Hippocampal formation (tissue), 2 donors: ENCODE data around the gene RPL41.
"Not testable (repeated sequence)": the region's sequence is repeated elsewhere in the genome, so short reads cannot be mapped to it uniquely, and the experiment has no call there.

ENCODE experiments used
- DNase-seq, 2 donors: peaks; one replicate each; lab custom pipeline; 2025; lab: John Stamatoyannopoulos, UW

RPL41 gene

GRCh38 chr12:56116267-56117081 lies at the start of gene RPL41:
Gene RPL41, plus strand, starts transcription at chr12:56116633.
- peak; percentile 90 to 96 for DNase-seq

GRCh38 chr12:56071648-56072047 lies 44.8 kb upstream of the RPL41 start:
- DNase-seq, result no peak

- DNase-seq, result no peak
These were observed 42.0 kb upstream of the RPL41 start for GRCh38 chr12:56074396-56074795.

GRCh38 chr12:56077966-56078365 lies 38.5 kb upstream of the RPL41 start:
- DNase-seq, result not testable (repeated sequence)

GRCh38 chr12:56078427-56078826 lies 38.0 kb upstream of the RPL41 start:
- no peak for DNase-seq

- peak; percentile 40 to 83 for DNase-seq
These were observed 37.3 kb upstream of the RPL41 start for GRCh38 chr12:56078931-56079722.

GRCh38 chr12:56079723-56080555 lies 36.5 kb upstream of the RPL41 start, which contains the start of gene ERBB3:
Gene ERBB3, plus strand, starts transcription at chr12:56080165. Its CDS starts 136 bp downstream, at chr12:56080301.
- DNase-seq, result peak; percentile 67 to 72

GRCh38 chr12:56080556-56081138 lies 35.8 kb upstream of the RPL41 start:
- DNase-seq, result peak in 1 of 2 donors; percentile 8

- peak; percentile 52 to 75 for DNase-seq
These were observed 34.8 kb upstream of the RPL41 start for GRCh38 chr12:56081393-56082347.

- DNase-seq, result peak in 1 of 2 donors; percentile 28
These were observed 34.1 kb upstream of the RPL41 start for GRCh38 chr12:56082382-56082781.

GRCh38 chr12:56082967-56083366 lies 33.5 kb upstream of the RPL41 start:
- peak; percentile 90 to 95 for DNase-seq

GRCh38 chr12:56084958-56085543 lies 31.4 kb upstream of the RPL41 start:
- DNase-seq, result no peak

GRCh38 chr12:56086096-56086495 lies 30.3 kb upstream of the RPL41 start:
- DNase-seq, result no peak

GRCh38 chr12:56086608-56087007 lies 29.8 kb upstream of the RPL41 start:
- no peak for DNase-seq

GRCh38 chr12:56087220-56087619 lies 29.2 kb upstream of the RPL41 start:
- DNase-seq, result peak in 1 of 2 donors; percentile 35

GRCh38 chr12:56097738-56098137 lies 18.7 kb upstream of the RPL41 start:
- DNase-seq, result no peak

GRCh38 chr12:56098592-56098991 lies 17.8 kb upstream of the RPL41 start:
- DNase-seq, result no peak

- no peak for DNase-seq
These were observed 16.6 kb upstream of the RPL41 start for GRCh38 chr12:56099787-56100186.

- no peak for DNase-seq
These were observed 15.4 kb upstream of the RPL41 start for GRCh38 chr12:56101045-56101444.

- no peak for DNase-seq
These were observed 13.8 kb upstream of the RPL41 start for GRCh38 chr12:56102683-56103065.
